HepG2 (cell line): ENCODE results near the gene FBXW8. TPM values are rescaled to one million over a fixed set of nuclear protein-coding genes. Genes with fewer than 3 reads are reported as not detected.
A peak's percentile ranks its signal among the peaks of the same experiment; 100 is the strongest.

Source experiments
- DMTF1 ChIP-seq: sonication (generic); formaldehyde crosslinking; IDR thresholded peaks from 2 replicates; pipeline ENCODE4 v1.4.0; 2020; ENCODE audit warnings: mild to moderate bottlenecking, missing genetic modification reagents
- DR1 ChIP-seq: sonication (generic); formaldehyde crosslinking; IDR thresholded peaks from 2 replicates; pipeline ENCODE4 v1.8.0; 2021; ENCODE audit warnings: mild to moderate bottlenecking, missing genetic modification reagents, inconsistent platforms
- E2F5 ChIP-seq: sonication (generic); formaldehyde crosslinking; conservative IDR thresholded peaks from 2 replicates; pipeline ENCODE4 v1.4.0; 2020; ENCODE audit warnings: missing genetic modification reagents
- FOXA1 ChIP-seq, 2 experiments: fragments of 450-650 bp in 1 of 2; sonication (generic) in 1 of 2; formaldehyde crosslinking in 1 of 2; IDR thresholded peaks; 2 replicates each; pipeline versions ENCODE4 v1.4.0 to v1.6.1; 2016 to 2020; ENCODE audit warnings: missing genetic modification reagents in 1 of 2
- HOMEZ ChIP-seq: IDR thresholded peaks from 2 replicates; pipeline ENCODE4 v1.6.1; 2016; ENCODE audit warnings: low read depth
- HOXD1 ChIP-seq: sonication (generic); formaldehyde crosslinking; IDR thresholded peaks from 2 replicates; pipeline ENCODE4 v1.5.0; 2020; ENCODE audit warnings: missing genetic modification reagents
- MIER3 ChIP-seq: IDR thresholded peaks from 2 replicates; pipeline ENCODE4 v1.6.1; 2016; ENCODE audit warnings: missing compliant biosample characterization, borderline replicate concordance
- NCOA1 ChIP-seq: sonication (generic); formaldehyde crosslinking; IDR thresholded peaks from 2 replicates; pipeline ENCODE4 v1.9.0; 2021; ENCODE audit warnings: missing genetic modification reagents
- PRDM10 ChIP-seq: sonication (generic); formaldehyde crosslinking; IDR thresholded peaks from 2 replicates; pipeline ENCODE4 v1.4.0; 2020; ENCODE audit warnings: low read depth, missing genetic modification reagents
- TBX2 ChIP-seq: sonication (generic); formaldehyde crosslinking; IDR thresholded peaks from 2 replicates; pipeline ENCODE4 v1.5.0; 2020; ENCODE audit warnings: missing genetic modification reagents, mild to moderate bottlenecking, borderline replicate concordance
- TBX3 ChIP-seq: fragments of 450-650 bp; IDR thresholded peaks from 2 replicates; pipeline ENCODE4 v1.6.1; 2017; ENCODE audit warnings: antibody characterized with exemption, mild to moderate bottlenecking, inconsistent platforms, borderline replicate concordance
- ZBTB34 ChIP-seq: sonication (generic); formaldehyde crosslinking; IDR thresholded peaks from 2 replicates; pipeline ENCODE4 v1.8.0; 2022; ENCODE audit warnings: mild to moderate bottlenecking, missing genetic modification reagents
- ZNF20 ChIP-seq: sonication (generic); formaldehyde crosslinking; IDR thresholded peaks from 2 replicates; pipeline ENCODE4 v1.4.0; 2020; ENCODE audit warnings: mild to moderate bottlenecking, moderate library complexity, missing genetic modification reagents
- ZNF234 ChIP-seq: sonication (generic); formaldehyde crosslinking; conservative IDR thresholded peaks from 2 replicates; pipeline ENCODE4 v1.5.1; 2020; ENCODE audit warnings: mild to moderate bottlenecking, missing genetic modification reagents
- ZNF337 ChIP-seq: sonication (generic); formaldehyde crosslinking; IDR thresholded peaks from 2 replicates; pipeline ENCODE4 v1.5.1; 2020; ENCODE audit warnings: missing genetic modification reagents, low read depth, mild to moderate bottlenecking, borderline replicate concordance
- ZNF343 ChIP-seq: sonication (generic); formaldehyde crosslinking; IDR thresholded peaks from 2 replicates; pipeline ENCODE4 v1.4.0; 2020; ENCODE audit warnings: mild to moderate bottlenecking, missing genetic modification reagents
- ZNF382 ChIP-seq: sonication (generic); formaldehyde crosslinking; IDR thresholded peaks from 2 replicates; pipeline ENCODE4 v1.5.0; 2020; ENCODE audit warnings: missing genetic modification reagents, mild to moderate bottlenecking, borderline replicate concordance
- ZNF629 ChIP-seq: sonication (generic); formaldehyde crosslinking; conservative IDR thresholded peaks from 2 replicates; pipeline ENCODE4 v1.5.0; 2020; ENCODE audit warnings: missing genetic modification reagents
- polyA plus RNA-seq, 8 experiments: library from polyadenylated mRNA; depleted of rRNA in 3 of 8; stranded (reverse) in 7 of 8; unstranded in 1 of 8; fragments of >200 nt; fragmentation: Illumina TruSeq in 4 of 8; extraction: Trizol in 4 of 8; gene quantifications; 2 replicates each; pipeline versions ENCODE4 v1.2.1 to v1.2.3, GENCODE V29; 2011 to 2016; ENCODE audit warnings: low read depth in 4 of 8, missing spikeins in 1 of 8, mixed read lengths in 1 of 8; ENCODE audit not compliant: insufficient read depth in 1 of 8
- total RNA-seq, 5 experiments: library from RNA; depleted of rRNA; stranded (reverse); fragments of >200 nt; fragmentation: Illumina TruSeq; extraction: Trizol; gene quantifications; 2 replicates each; pipeline ENCODE4 v1.2.3, GENCODE V29; 2016; ENCODE audit warnings: low read depth in 1 of 5

Gene FBXW8
- total and polyA plus RNA-seq, 2 of the 13 experiments (the other 11 are each of a cell fraction or from before 2014, with no cell fraction given), result 5.1 to 5.9 TPM

- TF ChIP-seq TBX2 (CRISPR knock-in tag), result peak; percentile 85; the same call in 1 of the 2 replicates
- TF ChIP-seq E2F5 (CRISPR knock-in tag), result peak; percentile 68; the same call in 1 of the 2 replicates
- no peak for TF ChIP-seq PRDM10
- TF ChIP-seq ZNF343 (CRISPR knock-in tag), result peak; percentile 40; the same call in 1 of the 2 replicates
- no peak for TF ChIP-seq FOXA1 (IDR thresholded peaks at IDR 0.05)
- no peak for TF ChIP-seq FOXA1 (CRISPR knock-in tag; IDR thresholded peaks at IDR 0.05)
- no peak for TF ChIP-seq ZNF20 (CRISPR knock-in tag)
- no peak for TF ChIP-seq ZNF382 (CRISPR knock-in tag)
- TF ChIP-seq HOMEZ, result no peak
- no peak for TF ChIP-seq ZBTB34 (CRISPR knock-in tag)
- 0 out of 2 replicates have a peak, but pooled peaks have one; percentile 27 for TF ChIP-seq ZNF629 (CRISPR knock-in tag)
- TF ChIP-seq TBX3, result no peak
- TF ChIP-seq MIER3 (CRISPR knock-in tag), result peak; percentile 61; the same call in 1 of the 2 replicates
- no peak for TF ChIP-seq ZNF337 (CRISPR knock-in tag)
- TF ChIP-seq HOXD1 (CRISPR knock-in tag), result peak; percentile 78; the same call in 1 of the 2 replicates
- TF ChIP-seq ZNF234, result peak; percentile 84; the same call in 1 of the 2 replicates
- 0 out of 2 replicates have a peak, but pooled peaks have one; percentile 53 for TF ChIP-seq DR1 (CRISPR knock-in tag)
- TF ChIP-seq DMTF1 (CRISPR knock-in tag), result no peak
- TF ChIP-seq NCOA1 (CRISPR knock-in tag), result no peak
These were observed at the start of gene FBXW8 (continued) for GRCh38 chr12:116910645-116911451.
